GM10266 (cell line): Measurements from ENCODE around the gene STXBP2.

Source experiments
- DNase-seq: peaks from one replicate; pipeline ENCODE4 v3.0.0; 2012; ENCODE audit errors: extremely low spot score
- TF ChIP-seq, protein P1 (sequence below): IDR thresholded peaks from 2 replicates; pipeline ENCODE4 v1.5.1; 2012; ENCODE audit warnings: mild to moderate bottlenecking, low read depth; ENCODE audit not compliant: control insufficient read depth, insufficient read depth; ENCODE audit errors: missing control alignments

The STXBP2 gene

DNA sequence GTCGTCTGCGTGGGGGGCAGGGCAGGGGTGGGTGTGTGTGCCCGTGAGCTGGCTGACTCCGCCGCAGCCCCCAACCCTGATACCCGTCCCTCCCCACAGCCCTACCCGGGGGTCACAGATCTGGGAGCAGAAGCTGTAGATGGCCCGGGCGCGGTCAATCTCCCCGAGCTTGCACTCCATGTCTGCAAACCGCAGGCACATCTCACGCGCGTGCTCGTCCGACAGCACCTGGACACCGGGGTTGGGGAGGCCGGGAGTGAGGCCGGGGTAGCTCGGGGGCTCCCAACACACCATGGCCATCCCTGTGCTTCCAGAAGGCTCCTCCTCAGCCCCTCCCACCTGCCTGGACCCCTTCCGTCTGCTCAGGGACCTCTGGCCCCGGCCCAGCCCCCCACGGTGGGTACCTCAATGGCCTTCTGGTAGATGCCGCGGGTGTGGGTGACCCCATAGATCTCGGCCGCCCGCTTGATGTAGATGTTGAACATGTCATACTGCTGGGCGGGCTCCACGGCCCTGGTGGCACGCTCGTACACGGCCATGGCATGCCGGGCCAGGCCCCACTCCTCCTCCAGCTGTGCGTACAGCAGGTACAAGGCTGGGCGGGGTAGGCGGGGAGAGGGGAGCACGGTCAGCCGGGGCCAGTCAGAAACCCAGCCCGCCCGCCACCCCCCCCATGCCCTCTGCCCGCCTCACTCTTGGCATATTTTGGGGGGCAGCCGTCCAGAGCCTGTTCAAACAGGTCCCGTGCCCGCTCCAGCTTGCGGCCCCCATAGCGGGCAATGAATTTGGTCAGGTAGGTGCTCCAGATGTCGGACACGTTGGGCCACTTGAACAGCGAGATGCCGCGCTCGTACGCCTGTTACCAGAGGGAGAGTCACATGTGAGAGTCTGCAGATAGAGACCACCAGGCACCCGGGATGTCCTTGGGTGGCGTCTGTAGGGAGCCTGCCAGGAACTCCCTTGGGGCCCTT is 16.2 kb upstream of the STXBP2 start:
- DNase-seq, result no peak
- TF ChIP-seq, protein P1, sequence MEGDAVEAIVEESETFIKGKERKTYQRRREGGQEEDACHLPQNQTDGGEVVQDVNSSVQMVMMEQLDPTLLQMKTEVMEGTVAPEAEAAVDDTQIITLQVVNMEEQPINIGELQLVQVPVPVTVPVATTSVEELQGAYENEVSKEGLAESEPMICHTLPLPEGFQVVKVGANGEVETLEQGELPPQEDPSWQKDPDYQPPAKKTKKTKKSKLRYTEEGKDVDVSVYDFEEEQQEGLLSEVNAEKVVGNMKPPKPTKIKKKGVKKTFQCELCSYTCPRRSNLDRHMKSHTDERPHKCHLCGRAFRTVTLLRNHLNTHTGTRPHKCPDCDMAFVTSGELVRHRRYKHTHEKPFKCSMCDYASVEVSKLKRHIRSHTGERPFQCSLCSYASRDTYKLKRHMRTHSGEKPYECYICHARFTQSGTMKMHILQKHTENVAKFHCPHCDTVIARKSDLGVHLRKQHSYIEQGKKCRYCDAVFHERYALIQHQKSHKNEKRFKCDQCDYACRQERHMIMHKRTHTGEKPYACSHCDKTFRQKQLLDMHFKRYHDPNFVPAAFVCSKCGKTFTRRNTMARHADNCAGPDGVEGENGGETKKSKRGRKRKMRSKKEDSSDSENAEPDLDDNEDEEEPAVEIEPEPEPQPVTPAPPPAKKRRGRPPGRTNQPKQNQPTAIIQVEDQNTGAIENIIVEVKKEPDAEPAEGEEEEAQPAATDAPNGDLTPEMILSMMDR, result no peak

DNA sequence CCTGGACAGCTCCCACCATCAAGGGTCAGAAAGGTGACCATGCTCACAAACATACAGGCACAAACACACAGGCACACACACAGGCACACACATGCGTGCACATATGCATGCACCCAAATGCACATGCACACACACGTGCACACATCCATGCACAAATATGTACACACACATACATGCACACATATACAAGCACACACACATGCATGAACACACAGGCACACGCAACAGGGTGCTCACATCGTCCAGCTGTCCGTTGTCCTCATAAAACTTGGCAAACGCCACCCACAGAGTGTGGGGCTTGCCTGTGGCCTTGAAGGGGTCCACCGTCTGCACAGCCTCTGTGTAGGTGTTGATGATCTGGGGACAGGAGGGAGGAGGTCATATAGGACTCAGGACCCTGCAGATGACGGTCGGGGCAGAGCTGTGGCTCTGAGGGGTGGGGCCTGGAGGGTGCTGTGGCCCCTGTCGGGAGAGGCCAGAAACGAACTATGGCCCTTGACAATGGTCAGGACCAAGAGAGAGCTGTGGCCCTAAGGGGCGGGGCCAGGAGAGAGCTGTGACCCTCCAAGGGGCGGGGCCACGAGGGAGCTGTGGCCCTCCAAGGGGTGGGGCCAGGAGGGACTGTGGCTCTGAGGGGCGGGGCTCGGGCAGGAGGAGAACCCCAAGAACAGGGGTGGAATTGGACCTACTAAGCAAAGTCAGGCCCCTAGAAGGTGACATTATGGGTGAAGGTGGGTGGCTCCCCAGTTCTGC is 13.8 kb upstream of the STXBP2 start:
- TF ChIP-seq, protein P1, result no peak
- DNase-seq, result no peak

DNA sequence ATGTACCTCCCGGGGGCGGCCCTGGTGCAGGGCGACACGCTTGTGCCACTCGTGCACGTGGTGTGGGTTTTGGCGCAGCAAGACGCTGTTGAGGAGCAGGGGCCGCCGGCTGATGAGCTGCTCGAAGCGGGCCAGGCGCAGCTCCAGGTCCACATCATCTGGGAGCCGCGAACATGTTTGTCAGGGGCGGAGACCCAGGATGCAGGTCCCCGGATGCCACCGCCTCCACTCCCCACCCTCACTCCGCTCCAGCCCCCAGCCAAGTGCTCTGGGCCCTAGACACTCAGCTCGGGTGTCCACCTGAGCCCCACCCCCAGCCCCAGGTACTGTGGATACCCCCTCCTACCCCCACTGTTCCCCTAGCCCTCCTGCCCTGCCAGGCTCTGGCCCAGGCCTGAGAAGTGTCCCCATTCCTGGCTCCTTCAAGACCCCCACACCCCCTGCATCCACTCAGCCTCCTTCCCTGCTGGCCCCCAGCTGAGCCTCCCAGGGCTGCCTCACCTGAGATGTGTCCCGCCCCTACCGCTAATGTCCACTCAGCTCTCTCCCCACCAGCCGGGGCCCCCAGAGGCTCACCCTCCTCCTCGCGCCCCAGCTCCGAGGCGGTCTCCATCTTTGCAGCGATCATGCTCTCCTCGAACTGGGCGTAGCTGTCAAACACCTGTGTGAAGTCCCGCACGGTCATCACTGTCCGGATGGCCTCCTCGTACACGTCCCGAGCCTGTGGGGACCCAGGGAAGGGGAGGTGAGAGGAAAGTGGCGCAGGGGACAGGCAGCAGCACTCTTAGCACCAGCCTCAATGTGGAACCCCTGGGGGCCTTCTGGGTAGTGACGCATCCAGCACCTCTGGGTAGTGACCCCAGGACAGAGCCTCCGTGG is 12.9 kb upstream of the STXBP2 start:
- no peak for DNase-seq
- TF ChIP-seq, protein P1, result no peak

GRCh38 chr19:7624810-7625209 is 12.1 kb upstream of the STXBP2 start:
- TF ChIP-seq, protein P1, result no peak
- DNase-seq, result no peak

GRCh38 chr19:7625763-7626372 is 11.0 kb upstream of the STXBP2 start:
- TF ChIP-seq, protein P1, result no peak
- no peak for DNase-seq

DNA sequence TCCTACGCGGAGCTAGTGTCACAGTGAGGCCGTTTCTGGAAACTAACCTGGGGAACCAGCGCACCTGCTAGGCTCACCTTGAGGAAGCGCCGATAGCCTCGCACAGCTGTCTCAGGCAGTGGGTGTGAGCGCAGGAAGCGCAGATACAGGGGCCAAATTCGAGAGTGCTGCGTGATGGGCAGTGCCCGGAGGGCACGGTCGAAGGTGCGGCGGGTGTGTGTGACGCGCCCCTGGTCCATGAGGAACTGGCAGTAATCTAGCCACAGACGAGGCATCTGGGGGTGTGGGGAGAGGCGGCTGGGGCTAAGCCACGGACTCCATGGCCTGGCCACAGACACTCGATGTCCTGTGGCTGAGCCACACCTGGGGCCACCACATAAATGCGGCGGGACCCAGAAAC is 9.7 kb upstream of the STXBP2 start:
- DNase-seq, result no peak
- TF ChIP-seq, protein P1, result no peak
